Bronchial epithelial cell (primary cell): ENCODE data around the gene ABCC12. TPM values are rescaled to one million over a fixed set of nuclear protein-coding genes. Genes with fewer than 3 reads are reported as not detected.

Source experiments
- DNase-seq: peaks from one replicate; pipeline ENCODE4 v3.0.0-alpha.2; 2010; ENCODE audit warnings: low read depth
- FAIRE-seq: peaks from 2 replicates; lab custom pipeline; 2011; peaks lifted over from hg19 to GRCh38; lab: Jason Lieb, UNC
- H3K27me3 ChIP-seq: 2 replicates; pipeline ENCODE4 v1.5.1; 2011; ENCODE audit warnings: low read length; ENCODE audit not compliant: control insufficient read depth, insufficient read depth
- H3K36me3 ChIP-seq: 2 replicates; pipeline ENCODE4 v1.5.1; 2011; ENCODE audit warnings: low read length; ENCODE audit not compliant: control insufficient read depth, insufficient read depth
- H3K4me3 ChIP-seq: 2 replicates; pipeline ENCODE4 v1.5.1; 2011; ENCODE audit warnings: mild to moderate bottlenecking, low read depth, low read length, control low read depth
- total RNA-seq: library from RNA; depleted of rRNA; stranded (reverse); fragments of >200 nt; gene quantifications from 2 replicates; pipeline ENCODE4 v1.2.1, GENCODE V29; 2014
- TF ChIP-seq, protein P1 (sequence below): IDR thresholded peaks from 2 replicates; pipeline ENCODE4 v1.5.1; 2011; ENCODE audit warnings: mild to moderate bottlenecking, moderate library complexity, low read length, control low read depth, inconsistent platforms; ENCODE audit not compliant: insufficient read depth, severe bottlenecking

Gene ABCC12
- total RNA-seq, result not detected in 2 replicates

- DNase-seq (no peak), FAIRE-seq (no peak)
- TF ChIP-seq, protein P1, sequence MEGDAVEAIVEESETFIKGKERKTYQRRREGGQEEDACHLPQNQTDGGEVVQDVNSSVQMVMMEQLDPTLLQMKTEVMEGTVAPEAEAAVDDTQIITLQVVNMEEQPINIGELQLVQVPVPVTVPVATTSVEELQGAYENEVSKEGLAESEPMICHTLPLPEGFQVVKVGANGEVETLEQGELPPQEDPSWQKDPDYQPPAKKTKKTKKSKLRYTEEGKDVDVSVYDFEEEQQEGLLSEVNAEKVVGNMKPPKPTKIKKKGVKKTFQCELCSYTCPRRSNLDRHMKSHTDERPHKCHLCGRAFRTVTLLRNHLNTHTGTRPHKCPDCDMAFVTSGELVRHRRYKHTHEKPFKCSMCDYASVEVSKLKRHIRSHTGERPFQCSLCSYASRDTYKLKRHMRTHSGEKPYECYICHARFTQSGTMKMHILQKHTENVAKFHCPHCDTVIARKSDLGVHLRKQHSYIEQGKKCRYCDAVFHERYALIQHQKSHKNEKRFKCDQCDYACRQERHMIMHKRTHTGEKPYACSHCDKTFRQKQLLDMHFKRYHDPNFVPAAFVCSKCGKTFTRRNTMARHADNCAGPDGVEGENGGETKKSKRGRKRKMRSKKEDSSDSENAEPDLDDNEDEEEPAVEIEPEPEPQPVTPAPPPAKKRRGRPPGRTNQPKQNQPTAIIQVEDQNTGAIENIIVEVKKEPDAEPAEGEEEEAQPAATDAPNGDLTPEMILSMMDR, result no peak
- Histone ChIP-seq H3K36me3 (no peaks in the 10 kb centered on the region), H3K4me3 (no peak within 1 kb of the TSS), H3K27me3 (no peaks in the 10 kb centered on the region)
These were observed at the start of gene ABCC12 for GRCh38 chr16:48155926-48156789. Gene ABCC12, minus strand, starts transcription at chr16:48155993. Its CDS starts 9,569 bp downstream, at chr16:48146424.

DNA sequence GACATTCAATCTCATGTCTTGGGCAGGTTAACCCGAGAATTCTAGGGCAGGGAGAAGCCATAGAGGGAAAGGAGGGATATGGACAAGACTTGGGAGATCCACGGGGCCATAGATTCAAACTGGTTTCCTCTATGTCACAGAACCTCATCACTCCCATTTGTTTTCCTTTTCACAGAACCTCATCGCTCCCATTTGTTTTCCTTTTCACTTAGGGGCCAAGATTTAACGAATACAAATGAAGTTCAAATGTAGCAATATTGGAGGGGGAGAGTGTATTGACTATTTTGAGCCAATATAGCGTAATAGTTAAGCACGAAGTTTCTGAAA lies 49.0 kb upstream of the ABCC12 start:
- H3K4me3 ChIP-seq, result no peak overlapping the region
- no peak for FAIRE-seq
- TF ChIP-seq, protein P1, result no peak
- H3K36me3 ChIP-seq, result no peaks in the 10 kb centered on the region
- no peaks in the 10 kb centered on the region for H3K27me3 ChIP-seq
- DNase-seq, result no peak

DNA sequence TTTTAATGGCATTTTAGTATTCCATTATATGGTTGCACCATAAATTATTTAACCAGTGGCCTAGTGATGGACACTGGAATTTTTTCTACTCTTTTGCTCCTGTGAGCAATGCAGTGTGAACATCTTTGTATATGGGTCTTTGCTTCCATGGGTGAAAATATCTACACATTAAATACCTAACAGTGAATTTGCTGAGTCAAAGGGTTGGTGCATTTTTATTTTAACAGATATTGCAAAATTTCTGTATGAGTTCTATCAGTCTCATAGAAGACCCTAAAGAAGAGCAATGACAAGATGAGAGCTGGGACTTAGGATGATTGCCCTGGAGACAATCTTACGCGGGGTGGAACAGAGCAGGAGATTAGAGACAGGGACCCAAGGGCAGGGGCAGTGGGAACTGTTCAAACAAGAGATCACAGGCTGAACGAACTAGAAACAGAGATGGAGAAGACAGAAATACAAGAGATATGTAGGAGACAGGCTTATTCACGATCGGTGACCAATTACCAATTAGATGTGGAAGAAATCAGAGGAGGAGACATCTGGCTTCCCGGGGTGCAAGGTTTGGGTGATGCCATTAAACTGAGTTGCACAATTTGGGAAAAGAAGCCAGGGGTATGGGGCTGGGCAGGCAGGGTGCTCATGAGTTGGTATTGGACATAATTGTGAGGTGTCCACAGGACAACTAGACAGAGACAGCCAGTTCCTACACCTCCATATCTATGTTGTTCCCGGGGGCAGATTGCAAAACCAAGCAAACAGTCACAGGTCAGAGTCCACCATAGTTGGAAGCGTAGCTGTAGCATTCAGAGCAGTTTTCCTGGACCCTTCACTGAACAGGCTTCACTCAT lies 48.4 kb upstream of the ABCC12 start:
- DNase-seq (no peak), FAIRE-seq (peak; percentile 7)
- Histone ChIP-seq H3K27me3 (no peaks in the 10 kb centered on the region), H3K4me3 (no peak overlapping the region), H3K36me3 (no peaks in the 10 kb centered on the region)
- TF ChIP-seq, protein P1, result no peak

- Histone ChIP-seq H3K36me3 (no peaks in the 10 kb centered on the region), H3K4me3 (no peak overlapping the region), H3K27me3 (no peaks in the 10 kb centered on the region)
- FAIRE-seq, result no peak
- TF ChIP-seq, protein P1, result no peak
- no peak for DNase-seq
These were observed 45.9 kb upstream of the ABCC12 start for GRCh38 chr16:48201515-48202201.

DNA sequence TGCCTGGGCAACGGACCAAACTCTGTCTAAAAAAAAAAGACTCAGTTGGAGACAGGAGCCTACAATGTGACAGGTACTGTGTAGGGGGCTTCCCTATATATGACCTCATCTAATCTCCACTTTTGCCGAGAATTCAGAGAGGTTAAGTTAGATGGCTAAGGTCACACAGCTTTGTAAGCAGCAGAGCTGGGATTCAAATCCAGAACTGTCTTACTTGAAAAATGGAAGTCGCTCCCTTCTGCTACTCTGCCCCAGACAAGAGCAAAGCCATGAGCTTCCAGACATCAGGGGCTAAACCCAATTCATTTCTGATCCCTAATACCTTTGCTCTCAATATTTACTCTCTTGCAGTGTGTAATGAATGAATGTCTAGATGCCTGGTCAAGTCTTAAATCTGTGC lies 41.5 kb upstream of the ABCC12 start:
- FAIRE-seq (no peak), DNase-seq (no peak)
- Histone ChIP-seq H3K27me3 (no peaks in the 10 kb centered on the region), H3K4me3 (no peak overlapping the region), H3K36me3 (no peaks in the 10 kb centered on the region)
- TF ChIP-seq, protein P1, result no peak
